ENCODE results near the gene PHLDB2.

Gene PHLDB2

DNA sequence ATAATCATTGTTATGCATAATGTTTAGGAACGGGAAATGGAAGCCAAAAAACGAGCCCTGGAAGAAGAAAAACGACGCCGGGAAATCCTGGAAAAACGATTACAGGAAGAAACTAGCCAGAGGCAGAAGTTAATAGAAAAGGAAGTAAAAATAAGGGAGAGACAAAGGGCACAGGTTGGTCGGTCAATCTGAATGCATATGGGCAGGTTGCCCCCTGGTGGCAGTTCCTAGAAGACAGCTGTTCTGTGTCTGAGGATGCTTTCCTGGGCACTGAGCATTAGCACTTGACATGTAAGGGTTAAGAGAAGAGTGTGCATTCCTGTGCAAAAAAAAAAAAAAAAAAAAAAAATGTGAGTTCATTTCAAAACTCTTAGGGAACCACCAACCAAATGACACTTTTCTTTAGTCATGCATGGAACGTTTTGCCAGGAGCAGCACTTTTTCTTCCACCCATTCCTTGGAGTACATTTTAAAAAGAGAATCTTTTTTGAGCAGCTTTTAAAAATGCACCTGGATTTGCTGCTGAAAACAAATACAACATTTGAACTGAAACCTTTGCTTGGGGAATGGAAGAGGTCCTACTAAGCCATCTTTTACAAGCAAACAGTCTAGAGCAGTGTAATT lies 108.7 kb downstream of the PHLDB2 start:
- DNase-seq = peak; percentile 85

- peak; percentile 58 for DNase-seq
Measured at GRCh38 chr3:111968319-111969054, 109.4 kb downstream of the PHLDB2 start.

- DNase-seq = no peak
Measured at GRCh38 chr3:111970376-111970775, 111.3 kb downstream of the PHLDB2 start.

DNA sequence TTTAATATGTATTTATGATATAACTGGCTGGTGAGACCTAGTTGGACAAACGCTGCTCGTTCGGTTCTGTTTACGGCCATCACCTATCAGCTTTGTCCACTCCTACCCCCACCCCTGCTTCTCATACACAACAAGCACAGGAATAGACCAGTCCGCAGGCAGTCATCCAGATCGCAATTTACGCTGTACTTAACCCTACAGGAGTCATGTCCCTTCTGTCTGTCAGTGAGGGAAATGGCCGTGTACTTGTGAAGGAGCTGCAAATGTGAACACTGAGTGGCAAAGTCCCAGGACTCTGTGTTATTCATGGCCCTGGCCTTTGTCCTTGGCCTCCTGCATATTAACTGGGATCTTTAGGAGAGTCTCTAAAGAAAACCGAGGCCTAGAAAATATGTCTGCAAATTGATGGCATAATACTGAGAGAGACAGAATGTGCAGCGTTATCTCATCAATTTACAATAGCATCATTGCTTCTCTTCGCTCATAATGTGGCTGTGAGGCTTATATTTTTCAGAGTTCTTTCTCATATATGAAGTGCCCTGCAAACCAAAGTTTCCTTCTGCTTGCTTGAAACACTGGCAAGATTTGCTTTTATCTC lies 112.6 kb downstream of the PHLDB2 start:
- DNase-seq = no peak

DNA sequence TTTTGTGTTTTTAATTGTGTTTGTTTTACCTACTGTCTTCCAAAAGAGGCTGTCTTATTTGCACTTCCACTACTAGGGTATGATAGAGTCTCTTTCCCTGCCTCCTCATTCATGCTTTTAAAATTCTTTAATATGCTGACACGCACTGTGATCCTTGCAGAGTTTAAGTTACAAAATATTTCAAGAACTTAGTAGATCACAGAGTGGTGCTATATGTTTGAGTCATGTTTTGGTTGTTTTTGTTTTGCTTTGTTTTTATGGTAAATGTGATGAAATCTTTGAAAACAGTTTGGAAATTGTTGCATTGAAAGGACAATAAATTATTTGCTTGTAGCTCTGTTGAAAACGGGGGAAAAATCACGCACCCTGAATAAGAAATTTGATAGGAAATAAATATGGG lies 113.8 kb downstream of the PHLDB2 start:
- DNase-seq = no peak

DNA sequence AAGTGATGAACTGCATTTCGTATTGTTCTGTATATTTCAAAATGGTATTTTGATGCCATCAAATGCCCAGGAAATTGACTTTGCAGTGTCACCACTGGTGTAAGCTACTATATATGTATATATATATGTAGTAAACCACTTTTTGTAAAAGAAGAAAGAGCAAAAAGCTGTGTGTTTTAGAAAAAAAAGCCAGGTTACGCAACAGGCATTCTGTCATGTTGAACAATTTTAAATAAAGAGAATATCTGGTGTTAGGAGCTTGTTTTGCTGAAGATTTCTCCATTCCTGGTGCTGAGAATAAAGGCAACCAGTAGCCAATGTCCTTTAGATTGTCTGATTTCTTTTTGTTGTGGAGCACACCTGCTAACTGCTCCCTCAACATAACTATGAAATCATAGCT lies 116.1 kb downstream of the PHLDB2 start:
- no peak for DNase-seq

DNA sequence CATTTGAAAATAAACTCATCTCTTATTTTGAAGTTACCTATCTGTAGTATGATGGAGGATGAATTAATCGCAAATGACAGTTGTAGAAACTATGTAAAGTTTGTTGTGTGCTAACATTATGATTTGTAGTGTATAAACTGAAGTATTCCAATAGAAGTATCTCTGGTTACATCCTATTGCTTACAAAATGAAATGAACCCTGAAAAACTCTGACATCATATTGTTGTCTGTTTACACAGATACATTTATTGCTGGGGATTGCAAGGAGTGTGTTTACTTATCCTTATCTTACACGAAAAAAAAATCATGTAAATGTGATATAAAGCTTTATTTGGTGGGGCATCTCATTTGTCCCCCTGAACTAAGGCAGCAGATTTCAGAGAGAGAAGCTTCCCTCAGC lies 117.2 kb downstream of the PHLDB2 start:
- DNase-seq = no peak

DNA sequence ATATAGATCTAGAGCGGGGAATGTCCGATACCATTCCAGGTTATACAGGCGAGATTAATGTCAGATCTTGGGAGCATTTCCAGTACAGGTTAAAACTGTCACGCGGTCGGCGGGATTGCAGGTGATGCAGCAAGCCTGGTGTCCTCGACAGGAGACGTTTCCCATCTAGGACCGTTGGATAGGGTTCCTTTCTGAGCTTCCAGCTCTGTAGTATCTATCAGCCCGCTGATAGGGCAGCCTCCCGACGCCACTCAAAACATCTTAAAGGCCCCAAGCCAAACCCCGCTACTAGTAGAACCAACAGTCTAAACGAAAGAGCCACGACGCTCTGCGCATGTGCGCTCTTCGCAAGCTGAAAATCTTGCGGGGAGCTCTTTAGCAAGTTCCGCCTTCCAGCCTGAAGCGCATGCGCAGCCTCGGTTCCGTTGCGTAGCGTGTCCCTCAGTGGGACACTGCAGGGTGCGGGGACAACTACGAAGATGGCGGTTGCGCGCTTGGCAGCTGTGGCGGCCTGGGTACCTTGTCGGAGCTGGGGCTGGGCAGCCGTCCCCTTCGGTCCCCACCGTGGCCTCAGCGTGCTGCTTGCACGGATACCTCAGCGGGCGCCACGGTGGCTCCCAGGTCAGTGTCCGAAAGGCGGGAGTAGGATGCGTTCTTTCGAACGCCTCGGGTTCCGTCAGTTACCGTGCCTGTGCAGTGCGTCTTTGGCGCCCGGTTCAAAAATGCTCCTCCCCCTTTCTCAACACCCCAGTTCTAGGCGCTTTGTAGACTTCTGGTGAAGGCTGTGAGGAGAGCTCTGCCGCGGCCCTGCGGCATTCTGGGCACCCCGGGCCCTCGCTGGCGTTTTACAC lies 119.7 kb downstream of the PHLDB2 start, which contains the start of gene ABHD10:
ABHD10 (plus strand) TSS at position 444 of the 851 bp plus-strand sequence; CDS start at position 480, 36 bp downstream.
- DNase-seq = peak; percentile 95

GRCh38 chr3:111979434-111980038 lies 120.5 kb downstream of the PHLDB2 start:
- peak; percentile 42 for DNase-seq

DNA sequence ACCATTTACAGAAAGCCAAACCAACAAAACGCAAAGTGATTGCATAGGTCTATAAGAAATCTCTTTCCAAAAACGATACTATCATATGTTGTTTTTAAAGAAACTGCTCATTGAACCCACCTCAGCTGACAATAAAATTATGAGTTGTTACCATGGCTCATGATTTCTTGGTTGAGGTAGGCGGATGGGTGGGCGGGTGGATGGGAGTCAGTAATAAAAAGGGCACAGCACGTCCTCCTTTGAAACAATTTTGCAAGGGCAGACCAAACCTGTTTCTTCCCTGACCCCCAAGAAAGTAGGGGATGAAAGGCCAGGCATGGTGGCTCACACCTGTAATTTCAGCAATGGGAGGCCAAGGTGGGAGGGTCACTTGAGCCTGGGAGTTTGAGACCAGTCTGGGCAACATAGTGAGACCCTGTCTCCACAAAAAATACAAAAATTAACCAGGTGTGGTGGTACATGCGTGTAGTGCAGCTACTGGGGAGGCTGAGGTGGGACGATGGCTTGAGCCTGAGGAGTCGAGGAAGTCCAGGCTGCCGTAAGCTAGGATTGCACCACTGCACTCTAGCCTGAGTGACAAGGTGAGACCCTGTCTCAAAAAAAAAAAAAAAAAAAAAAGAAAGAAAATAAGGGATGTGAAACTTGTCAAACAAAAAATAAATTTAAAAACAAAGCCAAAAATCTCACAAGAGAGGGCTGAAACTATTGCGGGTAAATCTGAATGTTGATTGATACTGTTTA lies 121.8 kb downstream of the PHLDB2 start:
- DNase-seq = no peak

- no peak for DNase-seq
Measured at GRCh38 chr3:111981457-111981763, 122.3 kb downstream of the PHLDB2 start.

GRCh38 chr3:111984636-111985298 lies 125.7 kb downstream of the PHLDB2 start:
- DNase-seq = no peak

DNA sequence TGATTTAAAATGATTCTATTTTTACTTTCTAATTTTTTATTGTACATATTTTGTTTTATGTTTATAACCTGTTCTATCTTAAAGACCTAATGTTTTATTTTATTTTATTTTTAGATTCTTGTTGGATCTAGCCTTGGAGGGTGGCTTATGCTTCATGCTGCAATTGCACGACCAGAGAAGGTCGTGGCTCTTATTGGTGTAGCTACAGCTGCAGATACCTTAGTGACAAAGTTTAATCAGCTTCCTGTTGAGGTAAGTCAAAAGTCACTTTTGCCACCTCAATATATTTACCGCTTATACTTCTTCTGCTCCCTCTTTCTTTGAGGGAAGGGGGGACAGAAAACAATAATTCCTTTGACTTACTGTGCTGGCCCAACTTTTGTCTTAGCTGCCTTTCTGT lies 127.7 kb downstream of the PHLDB2 start:
- no peak for DNase-seq

GRCh38 chr3:111989061-111989678 lies 130.1 kb downstream of the PHLDB2 start:
- DNase-seq = peak; percentile 75

GRCh38 chr3:111993038-111993437 lies 134.0 kb downstream of the PHLDB2 start:
- no peak for DNase-seq

- peak; percentile 88 for DNase-seq
Measured at GRCh38 chr3:111998636-111999483, 139.8 kb downstream of the PHLDB2 start, which contains the start of gene TAGLN3. TAGLN3 (plus strand) TSS chr3:111998922; CDS start chr3:111999423, 501 bp downstream.

DNA sequence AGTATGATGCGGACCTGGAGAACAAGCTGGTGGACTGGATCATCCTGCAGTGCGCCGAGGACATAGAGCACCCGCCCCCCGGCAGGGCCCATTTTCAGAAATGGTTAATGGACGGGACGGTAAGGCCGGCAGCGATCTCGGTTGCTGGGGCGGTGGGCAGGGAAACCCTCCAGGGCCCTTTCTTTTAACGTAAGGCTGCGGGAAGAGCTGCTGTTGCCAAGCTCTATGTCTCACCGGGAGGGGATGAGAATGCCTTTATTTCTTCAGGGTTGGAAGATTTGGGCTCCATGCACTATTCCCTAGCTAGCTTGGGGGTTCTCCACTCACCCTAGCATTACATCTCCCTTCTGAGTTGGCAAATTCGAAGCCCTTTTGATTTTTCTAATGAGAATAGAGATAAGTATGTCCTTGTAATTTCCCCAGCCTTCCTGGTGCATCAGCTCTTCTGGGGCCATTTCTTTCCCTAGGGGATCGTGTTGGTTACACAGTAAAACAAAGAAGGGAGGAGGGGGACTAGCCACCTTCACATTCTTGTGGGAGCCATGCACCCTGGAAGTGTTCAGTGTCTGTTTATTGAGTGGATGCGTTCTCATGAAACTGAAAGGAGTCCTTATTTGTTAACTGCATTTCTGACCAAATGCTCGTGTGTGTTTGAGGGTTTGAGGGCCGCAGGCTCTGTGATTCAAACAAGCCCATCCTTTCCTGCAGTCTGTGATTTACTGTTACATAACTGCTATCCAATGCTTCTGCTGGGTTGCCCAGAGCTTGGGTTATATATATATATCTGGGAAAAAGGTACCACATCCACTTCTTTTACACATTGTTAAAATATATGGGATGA lies 140.6 kb downstream of the PHLDB2 start:
- DNase-seq = peak; percentile 65

- no peak for DNase-seq
Measured at GRCh38 chr3:112000367-112000771, 141.3 kb downstream of the PHLDB2 start.

GRCh38 chr3:112000966-112001365 lies 141.9 kb downstream of the PHLDB2 start:
- no peak for DNase-seq

Data from NCI-H1105 treated with DMSO at 0.1 percent for 48 hours (cell line).